Measurements from ENCODE around the gene EIF4B. TPM values are rescaled to one million over a fixed set of nuclear protein-coding genes. Genes with fewer than 3 reads are reported as not detected.

The EIF4B gene
- polyA plus RNA-seq, 1 experiment: 645 TPM

DNA sequence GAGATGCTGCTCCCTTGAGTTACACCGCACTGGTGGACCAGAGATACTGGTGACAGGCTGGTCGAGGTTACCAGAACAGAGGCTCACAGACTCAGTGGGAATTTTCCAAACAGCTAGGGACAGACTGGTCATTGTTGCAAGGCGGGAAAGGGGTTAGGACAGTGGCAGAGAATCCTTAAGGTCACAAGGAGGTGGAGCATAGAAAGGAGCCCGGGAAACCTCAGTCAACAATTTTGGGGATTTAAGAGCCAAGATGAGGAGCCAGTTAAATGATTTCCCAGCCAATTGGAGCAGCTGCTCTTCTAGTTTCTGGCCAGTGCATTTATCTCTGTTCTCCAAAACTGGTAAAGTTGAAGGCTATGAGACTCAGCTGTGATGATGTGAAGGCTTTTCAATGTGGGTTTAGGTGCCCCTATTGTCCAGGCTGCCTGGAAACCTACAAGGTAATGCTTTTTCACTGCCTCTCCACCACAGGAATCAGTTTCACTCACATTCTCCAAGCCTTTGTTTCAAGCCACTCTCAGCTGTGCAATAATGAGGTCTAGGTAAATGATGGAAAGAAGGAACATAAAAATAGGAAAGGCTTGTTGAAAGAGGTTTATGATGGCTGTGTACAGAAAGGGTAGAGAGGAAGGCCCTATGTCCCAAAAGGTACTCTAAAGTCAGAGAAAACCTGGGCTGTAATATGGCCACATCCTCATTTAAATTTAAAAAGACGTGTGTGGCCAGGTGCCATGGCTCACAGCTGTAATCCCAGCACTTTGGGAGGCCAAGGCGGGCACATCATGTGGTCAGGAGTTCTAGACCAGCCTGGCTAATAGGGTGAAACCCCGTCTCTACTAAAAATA lies 36.6 kb downstream of the EIF4B start:
- DNase-seq (ENCODE audit: low read depth, low spot score): no peak
- no peaks in the 10 kb centered on the region for H3K27me3 ChIP-seq (ENCODE audit: control insufficient read depth, insufficient read depth, low read length)
- H3K4me3 ChIP-seq (ENCODE audit: low read depth, low read length): no peak overlapping the region
- ChIA-PET POLR2A (no interaction called here), CTCF (interaction anchor here (1.0 kb wide), 1 partner anchor 56 kb away, joined by 5 read pairs; no protein-coding TSS in a partner anchor)
- H3K9me3 ChIP-seq (ENCODE audit: control insufficient read depth, insufficient read depth, low read length): no peaks in the 10 kb centered on the region
- TF ChIP-seq, protein P1, sequence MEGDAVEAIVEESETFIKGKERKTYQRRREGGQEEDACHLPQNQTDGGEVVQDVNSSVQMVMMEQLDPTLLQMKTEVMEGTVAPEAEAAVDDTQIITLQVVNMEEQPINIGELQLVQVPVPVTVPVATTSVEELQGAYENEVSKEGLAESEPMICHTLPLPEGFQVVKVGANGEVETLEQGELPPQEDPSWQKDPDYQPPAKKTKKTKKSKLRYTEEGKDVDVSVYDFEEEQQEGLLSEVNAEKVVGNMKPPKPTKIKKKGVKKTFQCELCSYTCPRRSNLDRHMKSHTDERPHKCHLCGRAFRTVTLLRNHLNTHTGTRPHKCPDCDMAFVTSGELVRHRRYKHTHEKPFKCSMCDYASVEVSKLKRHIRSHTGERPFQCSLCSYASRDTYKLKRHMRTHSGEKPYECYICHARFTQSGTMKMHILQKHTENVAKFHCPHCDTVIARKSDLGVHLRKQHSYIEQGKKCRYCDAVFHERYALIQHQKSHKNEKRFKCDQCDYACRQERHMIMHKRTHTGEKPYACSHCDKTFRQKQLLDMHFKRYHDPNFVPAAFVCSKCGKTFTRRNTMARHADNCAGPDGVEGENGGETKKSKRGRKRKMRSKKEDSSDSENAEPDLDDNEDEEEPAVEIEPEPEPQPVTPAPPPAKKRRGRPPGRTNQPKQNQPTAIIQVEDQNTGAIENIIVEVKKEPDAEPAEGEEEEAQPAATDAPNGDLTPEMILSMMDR (IDR thresholded peaks at IDR 0.05; ENCODE audit: low read depth, low read length): no peak
- H3K27ac ChIP-seq (ENCODE audit: low read depth, low read length): no peak overlapping the region

DNA sequence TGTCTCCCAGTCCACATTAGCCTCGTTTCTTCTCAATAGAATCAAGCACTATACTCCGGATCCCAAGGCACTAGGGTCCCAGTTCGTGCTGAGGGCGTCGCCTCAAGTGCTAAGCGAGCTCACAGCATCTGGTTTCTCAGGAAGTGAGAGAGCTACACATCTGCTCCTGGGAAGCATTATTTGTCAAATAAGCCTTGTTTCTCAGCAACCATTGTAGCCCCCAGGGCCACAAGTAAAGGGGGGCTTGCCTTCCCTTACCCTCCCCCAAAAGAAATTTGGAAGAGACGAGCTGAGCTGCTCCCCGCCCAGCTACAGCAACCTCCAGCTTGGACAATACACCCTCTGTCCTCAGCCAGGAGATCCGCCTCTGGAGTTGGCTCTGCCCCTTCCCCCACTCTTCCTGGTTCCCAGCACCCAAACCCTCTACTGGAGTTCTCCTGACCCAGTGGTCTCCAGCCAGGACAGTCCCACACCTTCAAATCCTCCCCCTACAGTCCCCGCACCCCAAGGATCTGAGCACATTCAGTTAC lies 37.9 kb downstream of the EIF4B start:
- no peak overlapping the region for H3K4me3 ChIP-seq (ENCODE audit: low read depth, low read length)
- H3K27ac ChIP-seq (ENCODE audit: low read depth, low read length): no peak overlapping the region
- DNase-seq (ENCODE audit: low read depth, low spot score): no peak
- POLR2A ChIA-PET: interaction anchor here (0.6 to 1.0 kb wide), 2 partner anchors 10 to 15 kb away, joined by 3 read pairs; no protein-coding TSS in a partner anchor
- no peaks in the 10 kb centered on the region; the same call in 1 of the 2 replicates for H3K9me3 ChIP-seq (ENCODE audit: control insufficient read depth, insufficient read depth, low read length)
- TF ChIP-seq, protein P1 (IDR thresholded peaks at IDR 0.05; ENCODE audit: low read depth, low read length): no peak
- CTCF ChIA-PET: no interaction called here
- no peaks in the 10 kb centered on the region for H3K27me3 ChIP-seq (ENCODE audit: control insufficient read depth, insufficient read depth, low read length)

DNA sequence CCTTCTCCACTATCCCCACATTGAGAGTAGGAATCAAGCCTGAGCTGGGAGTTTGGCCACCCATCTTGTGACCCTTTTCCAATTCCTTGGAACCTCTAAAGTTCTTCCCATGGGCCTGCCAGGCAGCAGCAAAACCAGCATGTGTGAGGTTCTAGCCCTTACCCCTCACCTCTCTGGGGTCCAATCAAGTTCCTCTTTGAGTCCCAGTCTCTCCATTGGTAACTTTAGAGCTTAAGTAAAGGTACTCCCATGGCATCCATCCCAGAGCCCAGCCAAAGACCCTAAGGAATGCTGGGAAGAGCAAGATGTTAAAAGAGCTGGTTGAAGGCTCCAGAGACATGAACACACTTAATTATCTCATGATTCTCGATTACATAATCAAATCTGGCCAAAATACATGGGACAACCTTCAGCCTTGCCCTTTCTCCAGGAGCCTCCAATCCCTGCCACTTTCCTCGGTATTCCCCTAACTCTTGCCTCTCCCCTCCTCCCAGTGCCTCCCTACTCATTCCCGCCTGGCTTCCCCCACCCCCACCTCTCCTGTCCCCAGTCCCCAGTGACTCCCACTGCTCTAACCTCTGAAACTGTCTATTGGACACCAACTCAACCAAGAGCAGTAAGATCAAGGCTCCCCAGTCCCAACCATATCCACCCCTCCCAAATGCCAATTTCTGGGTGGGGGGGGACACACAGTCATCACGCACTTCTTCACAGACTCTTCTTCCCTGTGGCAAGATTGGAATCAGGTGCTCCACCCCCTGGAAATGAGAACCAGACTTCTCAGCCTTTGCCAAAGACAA lies 38.8 kb downstream of the EIF4B start:
- Histone ChIP-seq H3K9me3 (ENCODE audit: control insufficient read depth, insufficient read depth, low read length) (peaks cover 2% of the 10 kb centered on the region; the same call in 1 of the 2 replicates), H3K27ac (ENCODE audit: low read depth, low read length) (no peak overlapping the region), H3K4me3 (ENCODE audit: low read depth, low read length) (no peak overlapping the region), H3K27me3 (ENCODE audit: control insufficient read depth, insufficient read depth, low read length) (no peaks in the 10 kb centered on the region)
- ChIA-PET CTCF (no interaction called here), POLR2A (interaction anchor here (1.1 kb wide), 1 partner anchor 53 kb away, joined by 4 read pairs; the partner anchor contains the start of gene IGFBP6)
- DNase-seq (ENCODE audit: low read depth, low spot score): no peak
- TF ChIP-seq, protein P1 (IDR thresholded peaks at IDR 0.05; ENCODE audit: low read depth, low read length): no peak

DNA sequence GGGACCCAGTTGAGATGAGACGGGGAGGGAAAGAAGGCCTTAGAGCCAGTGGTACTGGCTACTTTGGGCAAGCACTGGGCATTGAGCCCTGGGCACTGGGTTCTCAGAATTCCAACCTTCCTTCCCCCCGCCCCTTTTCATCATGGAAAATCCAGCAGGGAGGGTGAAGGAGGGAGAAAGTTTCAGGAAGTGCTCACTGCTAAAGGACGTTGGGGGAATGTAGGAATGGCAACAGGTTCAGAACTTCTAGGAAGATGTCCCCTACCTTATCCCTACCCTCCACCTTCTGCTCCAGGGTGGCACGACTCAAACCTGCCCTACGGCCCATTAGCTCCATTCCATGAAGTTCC lies 39.4 kb downstream of the EIF4B start:
- H3K27ac ChIP-seq (ENCODE audit: low read depth, low read length): peak overlapping the region; percentile 47

More for the DNA sequence above, 39.4 kb downstream of the EIF4B start:
- ChIA-PET POLR2A (interaction anchor here (1.1 to 3.3 kb wide), 3 partner anchors 18 to 52 kb away, joined by 4 to 15 read pairs (median 14); partner anchors contain the start of genes EIF4B and IGFBP6), CTCF (interaction anchor here (0.7 kb wide), 1 partner anchor 65 kb away, joined by 3 read pairs; no protein-coding TSS in a partner anchor)
- H3K27me3 ChIP-seq (ENCODE audit: control insufficient read depth, insufficient read depth, low read length): no peaks in the 10 kb centered on the region
- TF ChIP-seq, protein P1 (IDR thresholded peaks at IDR 0.05; ENCODE audit: low read depth, low read length): no peak
- H3K4me3 ChIP-seq (ENCODE audit: low read depth, low read length): peak overlapping the region; percentile 86
- peaks cover 3% of the 10 kb centered on the region; the same call in 1 of the 2 replicates for H3K9me3 ChIP-seq (ENCODE audit: control insufficient read depth, insufficient read depth, low read length)
- no peak for DNase-seq (ENCODE audit: low read depth, low spot score)
